Measurements from ENCODE around the gene MTA1. TPM values are rescaled to one million over a fixed set of nuclear protein-coding genes. Genes with fewer than 3 reads are reported as not detected.

Gene MTA1
- total RNA-seq, 1 donor from 2014 or later = 42.0 TPM

GRCh38 chr14:105503935-105504692, 84.5 kb downstream of the MTA1 start:
- FAIRE-seq = no peak
- DNase-seq (ENCODE audit: low spot score in 2 of 2) = no peak

GRCh38 chr14:105505101-105505500, 85.5 kb downstream of the MTA1 start:
- DNase-seq (ENCODE audit: low spot score in 2 of 2) = no peak
- FAIRE-seq = no peak

- no peak for DNase-seq (ENCODE audit: low spot score in 2 of 2)
- FAIRE-seq = no peak
These were observed 87.6 kb downstream of the MTA1 start for GRCh38 chr14:105507247-105507646.

GRCh38 chr14:105508069-105508468, 88.4 kb downstream of the MTA1 start:
- DNase-seq (ENCODE audit: low spot score in 2 of 2) (no peak), FAIRE-seq (no peak)

- no peak for FAIRE-seq
- no peak for DNase-seq (ENCODE audit: low spot score in 2 of 2)
These were observed 89.0 kb downstream of the MTA1 start for GRCh38 chr14:105508601-105509000.

GRCh38 chr14:105517096-105517495, 97.5 kb downstream of the MTA1 start:
- no peak for FAIRE-seq
- no peak for DNase-seq (ENCODE audit: low spot score in 2 of 2)

GRCh38 chr14:105519946-105520698, 100.5 kb downstream of the MTA1 start:
- DNase-seq (ENCODE audit: low spot score in 2 of 2) (no peak), FAIRE-seq (no peak)

Other genes starting within 250 kb of the MTA1 start
- 32.6 TPM for gene NUDT14, start 238.5 kb upstream of the MTA1 start, total RNA-seq
- 52.2 TPM for gene BTBD6, start 171.3 kb upstream of the MTA1 start, total RNA-seq
- 60.7 TPM for gene BRF1, start 118.8 kb upstream of the MTA1 start, total RNA-seq
- 73.0 TPM for gene PACS2, start 105.1 kb upstream of the MTA1 start, total RNA-seq
- gene TEX22, start 21.3 kb upstream of the MTA1 start, total RNA-seq = 0.41 TPM
- gene CRIP2, start 55.0 kb downstream of the MTA1 start, total RNA-seq = 88.0 TPM
- gene CRIP1, start 67.1 kb downstream of the MTA1 start, total RNA-seq = not detected
- gene TEDC1, start 71.4 kb downstream of the MTA1 start, total RNA-seq = 5.7 TPM
- 24.5 TPM for gene TMEM121, start 106.8 kb downstream of the MTA1 start, total RNA-seq

All from frontal cortex (tissue), 4 donors.